GM23248 (cell line): ENCODE data around the gene CRB3.

ENCODE experiments used
- EZH2 ChIP-seq: fragments of 200-600 bp; sonication (generic); IDR thresholded peaks from 2 replicates; pipeline ENCODE4 v1.6.1; 2018; ENCODE audit warnings: antibody characterized with exemption, mild to moderate bottlenecking; ENCODE audit not compliant: insufficient read depth, poor library complexity, severe bottlenecking
- EZH2phosphoT487 ChIP-seq: fragments of 200-600 bp; sonication (generic); IDR thresholded peaks from 2 replicates; pipeline ENCODE4 v1.6.1; 2018; ENCODE audit warnings: antibody characterized with exemption, moderate library complexity, mild to moderate bottlenecking, low read depth; ENCODE audit not compliant: insufficient read depth

GRCh38 chr19:6467384-6467783 lies 3.3 kb downstream of the CRB3 start:
- TF ChIP-seq EZH2 (no peak), EZH2phosphoT487 (no peak)
